Measurements from ENCODE around the gene CAPZA2.

The CAPZA2 gene

GRCh38 chr7:116940689-116941370 lies 78.4 kb downstream of the CAPZA2 start:
- Histone ChIP-seq H3K79me2 (ENCODE audit: insufficient read depth, low read length) (no peaks in the 10 kb centered on the region), H2AFZ (ENCODE audit: low read length) (no peak overlapping the region), H3F3A (ENCODE audit: insufficient read depth, low read length) (no peaks in the 10 kb centered on the region), H3K9ac (ENCODE audit: low read length) (no peak overlapping the region), H3K4me3 (ENCODE audit: low read depth, low read length, poor library complexity, severe bottlenecking) (no peak overlapping the region), H3K9me3 (ENCODE audit: low read length) (no peaks in the 10 kb centered on the region), H3K4me1 (ENCODE audit: insufficient read depth, low read length, severe bottlenecking) (no peaks in the 10 kb centered on the region), H3K9me2 (ENCODE audit: low read depth, low read length) (no peaks in the 10 kb centered on the region), H4K20me1 (ENCODE audit: insufficient read depth, low read length) (no peaks in the 10 kb centered on the region), H3K27me3 (ENCODE audit: insufficient read depth, low read length) (peaks cover 9% of the 10 kb centered on the region; the same call in 1 of the 2 replicates), H3K36me3 (ENCODE audit: insufficient read depth, low read length) (no peaks in the 10 kb centered on the region), H3K27ac (ENCODE audit: low read depth, low read length, poor library complexity, severe bottlenecking) (no peak overlapping the region), H3K4me2 (ENCODE audit: low read length) (no peak overlapping the region)
- no peak for TF ChIP-seq EZH2 (IDR thresholded peaks at IDR 0.05; ENCODE audit: borderline replicate concordance, low read length)

- no peak overlapping the region for H3K9ac ChIP-seq (ENCODE audit: low read length)
- H3K27ac ChIP-seq (ENCODE audit: low read depth, low read length, poor library complexity, severe bottlenecking): no peak overlapping the region
- no peak overlapping the region for H2AFZ ChIP-seq (ENCODE audit: low read length)
- H3K4me3 ChIP-seq (ENCODE audit: low read depth, low read length, poor library complexity, severe bottlenecking): no peak overlapping the region
- no peaks in the 10 kb centered on the region for H3K9me3 ChIP-seq (ENCODE audit: low read length)
- H3K4me2 ChIP-seq (ENCODE audit: low read length): no peak overlapping the region
- no peaks in the 10 kb centered on the region for H3K79me2 ChIP-seq (ENCODE audit: insufficient read depth, low read length)
- no peaks in the 10 kb centered on the region for H3F3A ChIP-seq (ENCODE audit: insufficient read depth, low read length)
- H3K4me1 ChIP-seq (ENCODE audit: insufficient read depth, low read length, severe bottlenecking): no peaks in the 10 kb centered on the region
- no peaks in the 10 kb centered on the region for H4K20me1 ChIP-seq (ENCODE audit: insufficient read depth, low read length)
- no peaks in the 10 kb centered on the region for H3K27me3 ChIP-seq (ENCODE audit: insufficient read depth, low read length)
- TF ChIP-seq EZH2 (IDR thresholded peaks at IDR 0.05; ENCODE audit: borderline replicate concordance, low read length) (no peak), CTCF (IDR thresholded peaks at IDR 0.05; ENCODE audit: low read length) (no peak)
- H3K36me3 ChIP-seq (ENCODE audit: insufficient read depth, low read length): no peaks in the 10 kb centered on the region
- no peaks in the 10 kb centered on the region for H3K9me2 ChIP-seq (ENCODE audit: low read depth, low read length)
Observed at GRCh38 chr7:116942504-116942903, 80.1 kb downstream of the CAPZA2 start.

GRCh38 chr7:116948934-116949333 lies 86.5 kb downstream of the CAPZA2 start:
- Histone ChIP-seq H2AFZ (ENCODE audit: low read length) (no peak overlapping the region), H3K4me2 (ENCODE audit: low read length) (no peak overlapping the region)

More at GRCh38 chr7:116948934-116949333, 86.5 kb downstream of the CAPZA2 start:
- Histone ChIP-seq H3F3A (ENCODE audit: insufficient read depth, low read length) (no peaks in the 10 kb centered on the region), H3K9me3 (ENCODE audit: low read length) (no peaks in the 10 kb centered on the region), H3K9me2 (ENCODE audit: low read depth, low read length) (no peaks in the 10 kb centered on the region), H3K36me3 (ENCODE audit: insufficient read depth, low read length) (no peaks in the 10 kb centered on the region), H3K4me1 (ENCODE audit: insufficient read depth, low read length, severe bottlenecking) (peaks cover 7% of the 10 kb centered on the region), H3K27me3 (ENCODE audit: insufficient read depth, low read length) (no peaks in the 10 kb centered on the region), H3K79me2 (ENCODE audit: insufficient read depth, low read length) (no peaks in the 10 kb centered on the region), H3K4me3 (ENCODE audit: low read depth, low read length, poor library complexity, severe bottlenecking) (no peak overlapping the region), H3K9ac (ENCODE audit: low read length) (no peak overlapping the region), H3K27ac (ENCODE audit: low read depth, low read length, poor library complexity, severe bottlenecking) (no peak overlapping the region), H4K20me1 (ENCODE audit: insufficient read depth, low read length) (no peaks in the 10 kb centered on the region)
- TF ChIP-seq CTCF (IDR thresholded peaks at IDR 0.05; ENCODE audit: low read length) (no peak), EZH2 (IDR thresholded peaks at IDR 0.05; ENCODE audit: borderline replicate concordance, low read length) (no peak)
